IMR-90 (cell line): ENCODE measurements around the gene CCDC33.

Experiments
- BHLHE40 ChIP-seq: fragments of 150-350 bp; IDR thresholded peaks from 2 replicates; pipeline ENCODE4 v1.6.1; 2016; ENCODE audit warnings: mild to moderate bottlenecking, low read depth, low read length
- CEBPB ChIP-seq: IDR thresholded peaks from 2 replicates; pipeline ENCODE4 v1.6.1; 2012; ENCODE audit warnings: low read depth, low read length, improper control_type of control experiment
- CTCF ChIP-seq: conservative IDR thresholded peaks from 2 replicates; pipeline ENCODE4 v1.5.1; 2012; ENCODE audit warnings: mild to moderate bottlenecking, low read depth, low read length, improper control_type of control experiment
- MAZ ChIP-seq: IDR thresholded peaks from 2 replicates; pipeline ENCODE4 v1.6.1; 2012; ENCODE audit warnings: low read depth, mild to moderate bottlenecking, low read length, improper control_type of control experiment, moderate library complexity, borderline replicate concordance
- MXI1 ChIP-seq: IDR thresholded peaks from 2 replicates; pipeline ENCODE4 v1.6.1; 2012; ENCODE audit warnings: low read depth, mild to moderate bottlenecking, low read length, moderate library complexity, borderline replicate concordance
- NFE2L2 ChIP-seq: fragments of 150-350 bp; IDR thresholded peaks from 2 replicates; pipeline ENCODE4 v1.6.1; 2016; ENCODE audit warnings: low read depth, mild to moderate bottlenecking, low read length
- POLR2A ChIP-seq: IDR thresholded peaks from 2 replicates; pipeline ENCODE4 v1.6.1; 2012; ENCODE audit warnings: mild to moderate bottlenecking, low read depth, low read length
- SMC3 ChIP-seq: fragments of 150-350 bp; IDR thresholded peaks from 2 replicates; pipeline ENCODE4 v1.6.1; 2016; ENCODE audit warnings: low read depth, mild to moderate bottlenecking, antibody characterized with exemption, low read length, moderate library complexity
- TF ChIP-seq, protein P1 (sequence below): fragments of 150-350 bp; IDR thresholded peaks from 2 replicates; pipeline ENCODE4 v1.6.1; 2017; ENCODE audit warnings: mild to moderate bottlenecking, antibody characterized with exemption, low read length, low read depth

DNA sequence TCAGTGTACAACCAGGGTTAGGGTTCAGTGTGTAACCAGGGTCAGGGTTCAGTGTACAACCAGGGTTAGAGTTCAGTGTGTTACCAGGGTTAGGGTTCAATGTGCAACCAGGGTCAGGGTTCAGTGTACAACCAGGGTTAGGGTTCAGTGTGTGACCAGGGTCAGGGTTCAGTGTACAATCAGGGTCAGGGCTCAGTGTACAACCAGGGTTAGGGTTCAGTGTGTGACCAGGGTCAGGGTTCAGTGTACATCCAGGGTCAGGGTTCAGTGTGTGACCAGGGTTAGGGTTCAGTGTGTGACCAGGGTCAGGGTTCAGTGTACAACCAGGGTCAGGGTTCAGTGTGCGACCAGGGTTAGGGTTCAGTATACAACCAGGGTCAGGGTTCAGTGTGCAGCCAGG is 98.0 kb downstream of the CCDC33 start:
- TF ChIP-seq CTCF = no peak
- no peak for TF ChIP-seq MAZ
- TF ChIP-seq POLR2A = no peak
- TF ChIP-seq MXI1 = no peak
- TF ChIP-seq, protein P1, sequence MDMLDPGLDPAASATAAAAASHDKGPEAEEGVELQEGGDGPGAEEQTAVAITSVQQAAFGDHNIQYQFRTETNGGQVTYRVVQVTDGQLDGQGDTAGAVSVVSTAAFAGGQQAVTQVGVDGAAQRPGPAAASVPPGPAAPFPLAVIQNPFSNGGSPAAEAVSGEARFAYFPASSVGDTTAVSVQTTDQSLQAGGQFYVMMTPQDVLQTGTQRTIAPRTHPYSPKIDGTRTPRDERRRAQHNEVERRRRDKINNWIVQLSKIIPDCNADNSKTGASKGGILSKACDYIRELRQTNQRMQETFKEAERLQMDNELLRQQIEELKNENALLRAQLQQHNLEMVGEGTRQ = no peak
- no peak for TF ChIP-seq SMC3
- no peak for TF ChIP-seq BHLHE40
- no peak for TF ChIP-seq NFE2L2
- TF ChIP-seq CEBPB = no peak
